Fibroblast of upper back skin (primary cell): ENCODE results near the gene SNRPA.
"Not testable (repeated sequence)": the region's sequence is repeated elsewhere in the genome, so short reads cannot be mapped to it uniquely, and the experiment has no call there.

Source experiments
- DNase-seq: peaks from one replicate; pipeline ENCODE4 v3.0.0-alpha.2; 2013

SNRPA gene

GRCh38 chr19:40777937-40778705 lies 27.1 kb downstream of the SNRPA start, which contains the start of gene RAB4B:
RAB4B (plus strand) TSS chr19:40778247; CDS start chr19:40778376, 129 bp downstream.
- peak; percentile 100 for DNase-seq

- no peak for DNase-seq
Observed at GRCh38 chr19:40778706-40779284, 27.8 kb downstream of the SNRPA start.

- DNase-seq: no peak
Observed at GRCh38 chr19:40780582-40780981, 29.6 kb downstream of the SNRPA start.

GRCh38 chr19:40781140-40781539 lies 30.1 kb downstream of the SNRPA start:
- no peak for DNase-seq

GRCh38 chr19:40783711-40784110 lies 32.7 kb downstream of the SNRPA start:
- DNase-seq: no peak

DNA sequence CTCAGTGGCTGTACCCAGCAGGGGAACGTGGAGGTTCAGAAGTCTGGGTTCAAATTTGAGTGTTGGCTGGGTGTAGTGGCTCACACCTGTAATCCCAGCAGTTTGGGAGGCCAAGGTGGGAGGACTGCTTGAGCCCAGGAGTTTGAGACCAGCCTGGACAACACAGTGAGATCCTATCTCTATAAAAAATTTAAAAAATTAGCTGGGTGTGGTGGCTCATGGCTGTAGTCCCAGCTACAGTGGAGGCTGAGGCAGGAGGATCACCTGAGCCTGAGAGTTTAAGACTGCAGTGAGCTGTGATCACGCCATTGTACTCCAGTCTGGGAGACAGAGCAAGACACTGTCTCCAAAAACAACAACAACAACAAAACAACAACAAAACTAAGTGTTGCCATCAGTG lies 33.1 kb downstream of the SNRPA start:
- DNase-seq: not testable (repeated sequence)

- no peak for DNase-seq
Observed at GRCh38 chr19:40785526-40785925, 34.5 kb downstream of the SNRPA start.

- DNase-seq: no peak
Observed at GRCh38 chr19:40786060-40787037, 35.3 kb downstream of the SNRPA start.

DNA sequence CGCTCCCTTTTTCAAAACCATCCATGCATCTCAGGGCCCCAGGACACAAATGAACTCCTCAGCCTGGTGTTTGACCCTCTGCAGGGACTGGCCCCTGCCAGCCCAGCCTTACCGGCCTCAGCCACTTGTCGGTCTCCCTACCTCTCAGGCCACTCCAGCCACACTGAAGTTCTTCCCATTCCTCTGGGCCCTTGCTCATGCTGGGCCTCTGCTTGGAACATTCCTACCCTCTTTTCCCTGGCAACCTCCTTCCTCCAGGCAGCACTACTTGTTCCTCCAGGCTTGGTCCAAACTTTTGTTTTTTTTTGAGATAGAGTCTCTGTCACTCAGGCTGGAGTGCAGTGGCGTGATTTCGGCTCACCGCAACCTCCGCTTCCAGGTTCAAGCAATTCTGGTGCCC lies 40.3 kb downstream of the SNRPA start:
- DNase-seq: no peak

DNA sequence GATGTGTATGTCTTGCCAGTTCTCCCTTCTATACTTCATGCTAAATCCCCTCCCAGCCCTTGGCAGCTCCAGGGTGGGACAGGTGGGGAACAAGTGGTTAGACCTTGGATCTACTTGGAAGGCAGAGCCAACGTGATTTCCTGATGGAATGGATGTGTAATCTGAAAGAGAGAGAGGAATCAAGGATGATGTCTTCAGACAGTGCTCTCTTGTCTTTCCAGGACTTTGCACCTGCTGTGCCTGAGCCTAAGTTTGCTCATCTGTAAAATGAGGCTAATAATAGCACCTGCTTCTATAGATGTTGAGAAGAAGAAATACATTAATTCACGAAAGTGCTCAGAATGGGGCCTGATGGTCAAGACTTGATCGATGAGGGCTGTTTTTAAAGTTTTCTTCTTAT lies 41.0 kb downstream of the SNRPA start:
- no peak for DNase-seq

GRCh38 chr19:40797166-40797962 lies 46.4 kb downstream of the SNRPA start:
- DNase-seq: no peak

DNA sequence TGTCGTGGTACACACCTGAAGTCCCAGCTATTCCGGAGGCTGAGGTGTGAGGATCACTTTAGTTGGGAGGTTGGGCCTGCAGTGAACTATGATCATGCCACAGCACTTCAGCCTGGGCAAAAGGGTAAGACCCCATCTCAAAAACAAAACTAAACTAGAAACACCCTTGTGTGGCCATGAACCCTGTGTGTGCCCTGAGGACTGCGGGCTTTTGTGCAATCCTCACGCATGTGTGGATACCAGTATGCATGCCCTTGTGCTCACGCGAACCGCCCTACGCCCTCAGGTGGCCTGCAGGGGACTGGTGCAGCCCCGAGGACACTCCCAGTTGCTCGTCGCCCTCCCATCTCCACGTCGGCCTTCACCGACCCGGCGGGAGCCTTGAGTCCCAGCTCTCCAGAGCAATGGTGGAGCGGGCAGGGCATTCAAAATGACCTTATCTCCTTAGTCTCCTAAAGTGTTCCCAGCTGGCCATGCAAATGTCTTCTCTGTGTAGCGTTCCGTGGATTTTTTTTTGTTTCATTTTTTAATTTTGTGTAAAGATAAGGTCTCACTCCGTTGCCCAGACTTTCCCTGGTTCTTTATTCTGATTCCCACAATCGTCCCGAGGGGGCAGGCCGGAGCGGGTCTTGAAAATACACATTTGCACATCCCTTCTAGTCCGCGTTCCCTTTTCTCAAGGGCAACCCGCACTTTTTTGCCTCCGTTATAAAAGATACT lies 47.1 kb downstream of the SNRPA start:
- peak; percentile 39 for DNase-seq

DNA sequence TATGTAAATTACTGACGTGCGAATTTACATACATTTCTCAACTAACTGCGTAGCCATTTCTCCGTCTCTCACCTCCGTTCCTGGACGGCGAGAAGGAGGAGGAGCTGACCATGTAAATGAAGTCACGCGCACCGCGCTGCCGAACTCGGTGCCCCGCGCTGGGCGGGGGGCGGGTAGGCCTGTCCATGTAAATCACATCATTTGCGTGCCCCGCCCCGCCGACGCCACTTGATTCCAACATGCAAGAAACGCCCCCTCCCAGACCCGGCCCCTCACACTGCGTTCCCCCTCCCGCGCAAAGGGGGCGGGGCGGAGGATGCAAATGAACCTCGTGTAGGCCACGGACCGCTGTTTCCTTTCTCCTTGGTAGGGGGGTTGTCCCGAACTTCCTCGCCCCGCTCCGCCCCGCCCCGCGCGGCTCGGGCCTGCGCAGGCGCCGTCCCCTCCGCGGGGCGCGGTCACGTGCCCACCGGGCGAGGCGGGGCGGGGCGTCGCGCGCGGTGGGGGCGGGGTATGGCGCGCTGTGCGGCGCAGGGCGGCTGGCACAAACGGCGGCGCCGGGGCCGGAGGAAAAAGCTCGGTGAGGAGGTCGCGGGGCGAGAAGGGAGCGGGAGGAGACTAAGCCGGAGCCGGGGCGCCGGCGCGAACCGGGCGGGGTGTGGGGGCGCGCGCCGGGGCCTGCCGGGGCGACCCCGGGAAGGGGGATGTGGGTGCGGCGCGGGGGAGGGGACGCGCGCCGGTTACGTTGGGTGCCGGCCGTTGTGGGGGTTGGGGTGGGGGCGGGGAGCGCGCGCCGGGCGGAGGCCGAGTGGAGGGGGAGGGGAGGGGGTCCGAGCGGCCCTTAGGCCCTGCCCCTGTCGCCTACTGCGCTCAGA lies 47.9 kb downstream of the SNRPA start, which contains the start of gene EGLN2:
TSS of gene EGLN2 (plus strand) at position 509 of the 875 bp plus-strand sequence. CDS start 1,382 bp downstream, outside the sequence.
- DNase-seq: peak; percentile 100

- no peak for DNase-seq
Observed at GRCh38 chr19:40799558-40800338, 48.7 kb downstream of the SNRPA start.

- DNase-seq: no peak
Observed at GRCh38 chr19:40800339-40800996, 49.5 kb downstream of the SNRPA start.

GRCh38 chr19:40800997-40801377 lies 50.0 kb downstream of the SNRPA start:
- no peak for DNase-seq

DNA sequence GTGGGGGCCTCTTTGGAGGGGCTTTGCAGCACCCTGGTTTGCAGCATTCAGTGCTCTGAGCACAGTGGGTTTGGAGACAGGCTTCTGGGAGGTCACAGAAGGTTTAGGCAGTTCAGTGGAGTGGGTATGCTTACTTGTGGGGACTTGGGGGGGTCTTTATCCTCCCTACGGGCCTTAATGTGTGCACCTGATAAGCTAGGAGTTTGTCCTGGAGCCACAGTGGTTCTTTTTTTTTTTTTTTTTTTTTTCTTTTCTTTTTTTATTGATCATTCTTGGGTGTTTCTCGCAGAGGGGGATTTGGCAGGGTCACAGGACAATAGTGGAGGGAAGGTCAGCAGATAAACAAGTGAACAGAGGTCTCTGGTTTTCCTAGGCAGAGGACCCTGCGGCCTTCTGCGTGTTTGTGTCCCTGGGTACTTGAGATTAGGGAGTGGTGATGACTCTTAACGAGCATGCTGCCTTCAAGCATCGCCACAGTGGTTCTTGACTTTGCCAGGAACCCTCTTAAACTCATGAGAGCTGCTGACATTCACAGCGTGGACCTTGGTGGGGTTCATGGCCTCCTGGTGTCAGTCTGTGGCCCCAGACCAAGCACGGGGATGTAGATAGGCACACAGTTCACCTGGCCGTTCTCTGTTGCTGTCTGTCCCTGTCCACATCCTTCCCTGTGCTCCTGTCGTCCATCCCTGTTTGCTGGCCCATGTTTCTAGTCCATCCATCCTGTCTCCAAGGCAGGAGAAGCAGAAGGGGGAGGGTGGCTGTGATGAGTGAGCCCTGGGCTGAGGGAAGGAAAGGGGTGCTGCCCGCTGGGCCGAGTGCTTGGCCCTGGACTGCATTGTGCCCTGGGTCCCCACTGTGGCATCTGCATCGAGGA lies 50.7 kb downstream of the SNRPA start:
- no peak for DNase-seq
